IPS-11a (cell line): Measurements from ENCODE around the gene KRT6A.

Experiments
- H3K4me3 ChIP-seq: one replicate; pipeline ENCODE4 v1.5.1; 2013; ENCODE audit warnings: low read depth, low read length, control low read depth

The KRT6A gene

GRCh38 chr12:52524898-52525591, 32.0 kb upstream of the KRT6A start:
- H3K4me3 ChIP-seq = no peak overlapping the region

- no peak overlapping the region for H3K4me3 ChIP-seq
Observed at GRCh38 chr12:52524241-52524897, 31.3 kb upstream of the KRT6A start.

GRCh38 chr12:52523824-52524223, 30.8 kb upstream of the KRT6A start:
- H3K4me3 ChIP-seq = no peak overlapping the region

- no peak overlapping the region for H3K4me3 ChIP-seq
Observed at GRCh38 chr12:52522346-52523011, 29.4 kb upstream of the KRT6A start.

- H3K4me3 ChIP-seq = no peak overlapping the region
Observed at GRCh38 chr12:52521568-52522266, 28.7 kb upstream of the KRT6A start.

GRCh38 chr12:52521175-52521567, 28.1 kb upstream of the KRT6A start:
- no peak overlapping the region for H3K4me3 ChIP-seq

GRCh38 chr12:52519826-52520662, 27.0 kb upstream of the KRT6A start, which contains the start of gene KRT5:
KRT5 (minus strand) TSS chr12:52520394; CDS start chr12:52520296, 98 bp downstream.
- H3K4me3 ChIP-seq = no peak within 1 kb of the TSS

- H3K4me3 ChIP-seq = no peak overlapping the region
Observed at GRCh38 chr12:52519387-52519703, 26.3 kb upstream of the KRT6A start.

GRCh38 chr12:52518574-52519386, 25.7 kb upstream of the KRT6A start:
- H3K4me3 ChIP-seq = no peak overlapping the region

GRCh38 chr12:52517888-52518287, 24.8 kb upstream of the KRT6A start:
- H3K4me3 ChIP-seq = no peak overlapping the region

GRCh38 chr12:52517005-52517835, 24.2 kb upstream of the KRT6A start:
- H3K4me3 ChIP-seq = no peak overlapping the region

- no peak overlapping the region for H3K4me3 ChIP-seq
Observed at GRCh38 chr12:52515927-52516831, 23.1 kb upstream of the KRT6A start.

- H3K4me3 ChIP-seq = no peak overlapping the region
Observed at GRCh38 chr12:52515319-52515646, 22.2 kb upstream of the KRT6A start.

- H3K4me3 ChIP-seq = no peak overlapping the region
Observed at GRCh38 chr12:52514471-52515318, 21.6 kb upstream of the KRT6A start.

- no peak overlapping the region for H3K4me3 ChIP-seq
Observed at GRCh38 chr12:52513736-52514135, 20.7 kb upstream of the KRT6A start.

- no peak overlapping the region for H3K4me3 ChIP-seq
Observed at GRCh38 chr12:52508211-52508610, 15.2 kb upstream of the KRT6A start.
